ENCODE measurements around the gene VIPR2.
"Not testable (repeated sequence)": the region's sequence is repeated elsewhere in the genome, so short reads cannot be mapped to it uniquely, and the experiment has no call there.

The VIPR2 gene

DNA sequence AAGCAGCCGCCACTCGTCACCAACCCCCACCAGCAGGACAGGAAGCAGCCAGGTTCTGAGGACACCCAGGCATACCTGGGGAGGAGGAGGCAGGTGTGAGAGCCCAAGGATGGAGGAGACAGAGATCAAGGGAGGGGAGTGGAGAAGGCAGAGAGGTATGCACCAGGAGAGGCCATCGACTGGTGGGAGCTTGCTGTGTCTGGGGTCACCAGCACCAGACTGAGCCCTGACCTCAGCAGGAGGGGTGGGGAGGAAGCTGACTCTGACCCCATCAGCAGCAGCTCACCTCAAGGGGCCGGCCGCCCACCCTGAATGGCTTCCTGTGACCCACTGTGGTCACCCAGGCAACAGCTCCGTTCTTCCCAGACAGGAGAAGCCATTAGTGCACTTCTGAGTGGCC is 7.8 kb downstream of the VIPR2 start:
- no peak overlapping the region for H3K4me3 ChIP-seq (ENCODE audit: low read depth, low read length)
- TF ChIP-seq, protein P1, sequence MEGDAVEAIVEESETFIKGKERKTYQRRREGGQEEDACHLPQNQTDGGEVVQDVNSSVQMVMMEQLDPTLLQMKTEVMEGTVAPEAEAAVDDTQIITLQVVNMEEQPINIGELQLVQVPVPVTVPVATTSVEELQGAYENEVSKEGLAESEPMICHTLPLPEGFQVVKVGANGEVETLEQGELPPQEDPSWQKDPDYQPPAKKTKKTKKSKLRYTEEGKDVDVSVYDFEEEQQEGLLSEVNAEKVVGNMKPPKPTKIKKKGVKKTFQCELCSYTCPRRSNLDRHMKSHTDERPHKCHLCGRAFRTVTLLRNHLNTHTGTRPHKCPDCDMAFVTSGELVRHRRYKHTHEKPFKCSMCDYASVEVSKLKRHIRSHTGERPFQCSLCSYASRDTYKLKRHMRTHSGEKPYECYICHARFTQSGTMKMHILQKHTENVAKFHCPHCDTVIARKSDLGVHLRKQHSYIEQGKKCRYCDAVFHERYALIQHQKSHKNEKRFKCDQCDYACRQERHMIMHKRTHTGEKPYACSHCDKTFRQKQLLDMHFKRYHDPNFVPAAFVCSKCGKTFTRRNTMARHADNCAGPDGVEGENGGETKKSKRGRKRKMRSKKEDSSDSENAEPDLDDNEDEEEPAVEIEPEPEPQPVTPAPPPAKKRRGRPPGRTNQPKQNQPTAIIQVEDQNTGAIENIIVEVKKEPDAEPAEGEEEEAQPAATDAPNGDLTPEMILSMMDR (IDR thresholded peaks at IDR 0.05; ENCODE audit: low read depth, low read length, missing control alignments), result no peak
- in situ Hi-C loops (cut with HindIII; ENCODE audit: low sequenced_read_pairs), result no loop called here
- DNase-seq (ENCODE audit: low read depth), result no peak

GRCh38 chr7:159136442-159136841 is 8.2 kb downstream of the VIPR2 start:
- no peak for DNase-seq (ENCODE audit: low read depth)
- TF ChIP-seq, protein P1 (IDR thresholded peaks at IDR 0.05; ENCODE audit: low read depth, low read length, missing control alignments), result no peak
- no peak overlapping the region for H3K4me3 ChIP-seq (ENCODE audit: low read depth, low read length)
- in situ Hi-C loops (cut with HindIII; ENCODE audit: low sequenced_read_pairs), result no loop called here

- no peak overlapping the region for H3K4me3 ChIP-seq (ENCODE audit: low read depth, low read length)
- TF ChIP-seq, protein P1 (IDR thresholded peaks at IDR 0.05; ENCODE audit: low read depth, low read length, missing control alignments), result no peak
- no peak for DNase-seq (ENCODE audit: low read depth)
- in situ Hi-C loops (cut with HindIII; ENCODE audit: low sequenced_read_pairs), result no loop called here
These were observed 8.7 kb downstream of the VIPR2 start for GRCh38 chr7:159136013-159136412.

DNA sequence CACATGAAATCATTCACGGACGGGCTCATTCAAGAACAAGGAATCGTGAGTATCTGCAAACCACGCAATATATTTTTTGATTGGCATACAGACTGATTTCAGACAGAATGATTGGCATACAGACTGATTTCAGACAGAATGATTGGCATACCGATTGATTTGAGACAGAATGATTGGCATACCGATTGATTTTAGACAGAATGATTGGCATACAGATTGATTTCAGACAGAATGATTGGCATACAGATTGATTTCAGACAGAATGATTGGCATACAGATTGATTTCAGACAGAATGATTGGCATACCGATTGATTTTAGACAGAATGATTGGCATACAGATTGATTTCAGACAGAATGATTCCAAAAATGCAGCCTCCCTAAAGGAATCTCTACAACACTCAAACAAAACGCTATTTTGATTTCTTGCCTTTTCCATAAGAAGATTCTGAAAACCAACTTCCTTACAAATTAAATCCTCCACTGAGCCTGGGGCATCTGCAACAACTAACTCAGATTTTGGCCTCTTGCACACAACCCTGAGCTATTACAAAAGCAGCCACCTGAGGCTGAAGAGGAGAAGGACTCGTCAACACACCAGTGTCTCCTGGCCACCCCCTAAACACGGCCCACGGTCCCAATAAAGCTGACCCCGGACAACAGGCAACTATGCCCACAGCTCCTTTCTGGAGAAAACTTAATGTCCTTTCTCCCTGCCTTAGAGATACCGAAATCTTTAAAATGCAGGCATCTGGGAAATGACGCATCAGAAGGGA is 11.8 kb downstream of the VIPR2 start:
- DNase-seq (ENCODE audit: low read depth); H3K4me3 ChIP-seq (ENCODE audit: low read depth, low read length); in situ Hi-C loops (cut with HindIII; ENCODE audit: low sequenced_read_pairs): not testable (repeated sequence)

- H3K4me3 ChIP-seq (ENCODE audit: low read depth, low read length), result no peak overlapping the region
- TF ChIP-seq, protein P1 (IDR thresholded peaks at IDR 0.05; ENCODE audit: low read depth, low read length, missing control alignments), result no peak
- in situ Hi-C loops (cut with HindIII; ENCODE audit: low sequenced_read_pairs), result no loop called here
- no peak for DNase-seq (ENCODE audit: low read depth)
These were observed 13.8 kb downstream of the VIPR2 start for GRCh38 chr7:159130820-159131219.

DNA sequence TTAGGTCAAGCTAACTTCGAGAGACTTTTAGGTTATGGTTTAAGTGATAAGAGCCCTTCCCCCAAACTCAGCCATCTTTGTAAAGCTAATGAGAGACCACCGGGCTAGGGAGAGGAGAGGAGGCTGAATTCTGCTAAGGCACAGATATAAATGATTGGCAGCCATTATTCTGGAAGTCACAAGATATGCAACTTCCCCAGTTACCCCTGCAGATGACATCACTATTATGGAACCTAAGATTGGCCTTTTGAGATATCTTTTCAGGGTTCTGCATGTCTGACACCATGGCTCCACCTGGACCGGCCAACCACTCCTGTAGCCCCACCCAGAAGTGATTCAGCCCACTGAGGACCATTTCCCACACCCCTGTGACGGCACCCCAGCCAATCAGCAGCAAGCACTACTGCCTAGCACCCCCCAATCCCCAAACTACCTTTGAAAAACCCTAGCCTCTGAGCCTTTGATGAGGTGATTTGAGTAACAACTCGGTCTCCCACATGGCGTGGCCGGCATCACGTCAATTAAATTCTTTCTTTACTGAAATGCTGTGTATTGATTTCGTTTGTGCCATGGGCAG is 14.4 kb downstream of the VIPR2 start:
- H3K4me3 ChIP-seq (ENCODE audit: low read depth, low read length), result no peak overlapping the region
- in situ Hi-C loops (cut with HindIII; ENCODE audit: low sequenced_read_pairs), result no loop called here
- no peak for DNase-seq (ENCODE audit: low read depth)
- TF ChIP-seq, protein P1 (IDR thresholded peaks at IDR 0.05; ENCODE audit: low read depth, low read length, missing control alignments), result no peak

GRCh38 chr7:159128767-159129166 is 15.9 kb downstream of the VIPR2 start:
- no peak for DNase-seq (ENCODE audit: low read depth)
- in situ Hi-C loops (cut with HindIII; ENCODE audit: low sequenced_read_pairs), result no loop called here
- TF ChIP-seq, protein P1 (IDR thresholded peaks at IDR 0.05; ENCODE audit: low read depth, low read length, missing control alignments), result no peak
- H3K4me3 ChIP-seq (ENCODE audit: low read depth, low read length), result no peak overlapping the region
